Activated CD4-positive, alpha-beta T cell treated with anti-CD3 and anti-CD28 coated beads for 36 hours (primary cell): ENCODE measurements around the gene POU3F1. TPM values are rescaled to one million over a fixed set of nuclear protein-coding genes. Genes with fewer than 3 reads are reported as not detected.

Experiments
- ATAC-seq: fragments of 200-7000 bp; cut with Tn5 transposase; one replicate; pipeline ENCODE4 v1.10.0; 2021; ENCODE audit warnings: mild to moderate bottlenecking, moderate library complexity
- CTCF ChIA-PET: fragments of 350-600 bp; sonication (Branson Sonifier 250); formaldehyde crosslinking; loops from one replicate; lab custom pipeline; 2021; ENCODE audit warnings: antibody characterized with exemption; lab: Charles Lee
- POLR2A ChIA-PET: fragments of 350-600 bp; sonication (Branson Sonifier 250); formaldehyde crosslinking; loops from one replicate; lab custom pipeline; 2021; ENCODE audit warnings: antibody characterized with exemption, inconsistent platforms; lab: Charles Lee
- DNase-seq: peaks from one replicate; pipeline ENCODE4 v3.0.0-alpha.2; 2020
- H3K27ac Mint-ChIP-seq: one replicate; pipeline ENCODE4 v1.8.0; 2021; ENCODE audit warnings: mixed read lengths
- H3K27me3 Mint-ChIP-seq: one replicate; pipeline ENCODE4 v1.8.0; 2021; ENCODE audit warnings: mixed read lengths
- H3K36me3 Mint-ChIP-seq: one replicate; pipeline ENCODE4 v1.8.0; 2021; ENCODE audit warnings: low read depth, mixed read lengths
- H3K4me1 Mint-ChIP-seq: one replicate; pipeline ENCODE4 v1.8.0; 2021; ENCODE audit warnings: mixed read lengths
- H3K4me3 Mint-ChIP-seq: one replicate; pipeline ENCODE4 v1.8.0; 2021; ENCODE audit warnings: mild to moderate bottlenecking, moderate library complexity, mixed read lengths
- H3K9me3 Mint-ChIP-seq: one replicate; pipeline ENCODE4 v1.8.0; 2021; ENCODE audit warnings: low read depth, mixed read lengths
- intact Hi-C, 2 experiments: fragments of 100-400 bp; cut with DNase I in 1 of 2; cut with micrococcal nuclease in 1 of 2; formaldehyde crosslinking; loops; one replicate each; pipeline versions ENCODE4 v1.14.2 to v1.15.1; 2022 to 2024; cut with DNase I, micrococcal nuclease
- microRNA-seq: library from miRNA; unstranded; fragments of <30 nt; microRNA quantifications from one replicate; pipeline ENCODE4 v1.2.0, GENCODE V29; 2021; ENCODE audit warnings: borderline replicate concordance
- total RNA-seq, 2 experiments: library from RNA; stranded (reverse); gene quantifications; one replicate each; pipeline ENCODE4 v1.2.3, GENCODE V29; 2021

Gene POU3F1
- total RNA-seq, 2 experiments from 2014 or later: 0.11 to 0.26 TPM

- H3K9me3 Mint-ChIP-seq: no peaks in the 10 kb centered on the region
- CTCF ChIA-PET: interaction anchor here (1.3 to 2.1 kb wide), 2 partner anchors 13 to 25 kb away, joined by 3 to 9 read pairs; no protein-coding TSS in a partner anchor
- H3K27ac Mint-ChIP-seq: peak overlapping the region; percentile 72
- peak overlapping the region; percentile 69 for H3K4me3 Mint-ChIP-seq
- peak; percentile 73 for ATAC-seq
- POLR2A ChIA-PET: no interaction called here
- intact Hi-C loops: loop anchor here in 1 of 2 experiments (10.0 kb wide), 1 partner anchor 401 kb away; the partner anchor contains the start of gene GNL2
- H3K27me3 Mint-ChIP-seq: no peaks in the 10 kb centered on the region
- H3K36me3 Mint-ChIP-seq: peaks cover 20% of the 10 kb centered on the region
- DNase-seq: peak; percentile 65
- peaks cover 37% of the 10 kb centered on the region for H3K4me1 Mint-ChIP-seq
Observed at GRCh38 chr1:37995751-37996345, 50.7 kb downstream of the POU3F1 start.

GRCh38 chr1:37994886-37995566 lies 51.6 kb downstream of the POU3F1 start:
- no peaks in the 10 kb centered on the region for H3K27me3 Mint-ChIP-seq
- peaks cover 20% of the 10 kb centered on the region for H3K36me3 Mint-ChIP-seq
- H3K4me3 Mint-ChIP-seq: peak overlapping the region; percentile 69
- POLR2A ChIA-PET: no interaction called here
- H3K27ac Mint-ChIP-seq: peak overlapping the region; percentile 87
- peaks cover 31% of the 10 kb centered on the region for H3K4me1 Mint-ChIP-seq
- DNase-seq (no peak), ATAC-seq (peak; percentile 10)
- no peaks in the 10 kb centered on the region for H3K9me3 Mint-ChIP-seq
- CTCF ChIA-PET: interaction anchor here (1.2 to 2.1 kb wide), 3 partner anchors 14 to 26 kb away, joined by 3 to 9 read pairs (median 4); no protein-coding TSS in a partner anchor
- intact Hi-C loops: loop anchor here (5.0 to 10.0 kb wide), 2 partner anchors 303 to 400 kb away; partner anchors contain the start of genes CDCA8 (in 1 of the 2) and GNL2 (in 1 of the 2)

Small RNAs within 50 kb of the gene (microRNA-seq; reads per million reads assigned to microRNA genes)
- gene MIR3659: 2.1 reads per million

Other genes starting within 250 kb of the POU3F1 start
- 10 to 100 TPM; 10.8 to 17.9 TPM for gene C1orf122, start 239.0 kb downstream of the POU3F1 start, total RNA-seq
- gene YRDC, start 238.6 kb downstream of the POU3F1 start, total RNA-seq: 10 to 100 TPM; 22.9 to 36.3 TPM
- 10 to 100 TPM; 16.1 to 23.8 TPM for gene MTF1, start 187.2 kb downstream of the POU3F1 start, total RNA-seq
- gene INPP5B, start 99.7 kb downstream of the POU3F1 start, total RNA-seq: 10 to 100 TPM; 27.7 to 28.9 TPM
- 100 to 1,000 TPM; 131 TPM for gene SF3A3, start 56.8 kb downstream of the POU3F1 start, total RNA-seq
- gene FHL3, start 41.3 kb downstream of the POU3F1 start, total RNA-seq: 10 to 100 TPM; 21.1 to 23.8 TPM
- gene UTP11, start 34.1 kb downstream of the POU3F1 start, total RNA-seq: 10 to 100 TPM; 68.9 to 82.4 TPM